GDM1 (cell line): ENCODE data around the gene FGF10.

Experiments
- DNase-seq: peaks from one replicate; lab custom pipeline; 2025; lab: John Stamatoyannopoulos, UW

FGF10 gene

GRCh38 chr5:44389090-44389822, at the start of gene FGF10:
Gene FGF10, minus strand, starts transcription at chr5:44389420. Its CDS starts 738 bp downstream, at chr5:44388682.
- DNase-seq = no peak

GRCh38 chr5:44426944-44427343, 37.7 kb upstream of the FGF10 start:
- DNase-seq = no peak

GRCh38 chr5:44412286-44412685, 23.1 kb upstream of the FGF10 start:
- DNase-seq = no peak

GRCh38 chr5:44402084-44402483, 12.9 kb upstream of the FGF10 start:
- DNase-seq = no peak

GRCh38 chr5:44401611-44402010, 12.4 kb upstream of the FGF10 start:
- DNase-seq = no peak

GRCh38 chr5:44398382-44398781, 9.2 kb upstream of the FGF10 start:
- DNase-seq = no peak

- no peak for DNase-seq
Observed at GRCh38 chr5:44396312-44396711, 7.1 kb upstream of the FGF10 start.

- no peak for DNase-seq
Observed at GRCh38 chr5:44390351-44390750, 1.1 kb upstream of the FGF10 start.

- DNase-seq = no peak
Observed at GRCh38 chr5:44389823-44390143, 563 bp upstream of the FGF10 start.

- no peak for DNase-seq
Observed at GRCh38 chr5:44388321-44389089, 715 bp downstream of the FGF10 start.

GRCh38 chr5:44387921-44388320, 1.3 kb downstream of the FGF10 start:
- DNase-seq = no peak

- DNase-seq = no peak
Observed at GRCh38 chr5:44387406-44387805, 1.8 kb downstream of the FGF10 start.

- DNase-seq = no peak
Observed at GRCh38 chr5:44385291-44385900, 3.8 kb downstream of the FGF10 start.

- DNase-seq = no peak
Observed at GRCh38 chr5:44384816-44385215, 4.4 kb downstream of the FGF10 start.

GRCh38 chr5:44382894-44383293, 6.3 kb downstream of the FGF10 start:
- no peak for DNase-seq

GRCh38 chr5:44377057-44377456, 12.2 kb downstream of the FGF10 start:
- no peak for DNase-seq

GRCh38 chr5:44372028-44372427, 17.2 kb downstream of the FGF10 start:
- no peak for DNase-seq

GRCh38 chr5:44367203-44367602, 22.0 kb downstream of the FGF10 start:
- DNase-seq = no peak

- DNase-seq = no peak
Observed at GRCh38 chr5:44365345-44365744, 23.9 kb downstream of the FGF10 start.

GRCh38 chr5:44364097-44364496, 25.1 kb downstream of the FGF10 start:
- no peak for DNase-seq

- no peak for DNase-seq
Observed at GRCh38 chr5:44361342-44362001, 27.7 kb downstream of the FGF10 start.

GRCh38 chr5:44360919-44361318, 28.3 kb downstream of the FGF10 start:
- no peak for DNase-seq

- no peak for DNase-seq
Observed at GRCh38 chr5:44358421-44358820, 30.8 kb downstream of the FGF10 start.
